22Rv1 (cell line): ENCODE measurements around the gene TMEM117.

ENCODE experiments used
- CTCF ChIP-seq: fragments of 450-650 bp; IDR thresholded peaks from 2 replicates; pipeline ENCODE4 v1.5.1; 2017; ENCODE audit warnings: mild to moderate bottlenecking
- ZFX ChIP-seq: fragments of 450-650 bp; IDR thresholded peaks from 2 replicates; pipeline ENCODE4 v1.6.1; 2017; ENCODE audit warnings: antibody characterized with exemption, borderline replicate concordance

GRCh38 chr12:44098786-44099185 lies 262.9 kb downstream of the TMEM117 start:
- no peak for TF ChIP-seq CTCF
- TF ChIP-seq ZFX, result no peak
